ENCODE measurements around the gene GBX2. TPM values are rescaled to one million over a fixed set of nuclear protein-coding genes. Genes with fewer than 3 reads are reported as not detected.

The GBX2 gene
- total and polyA plus RNA-seq, 2 experiments from 2014 or later, result 0.99 to 1.3 TPM

DNA sequence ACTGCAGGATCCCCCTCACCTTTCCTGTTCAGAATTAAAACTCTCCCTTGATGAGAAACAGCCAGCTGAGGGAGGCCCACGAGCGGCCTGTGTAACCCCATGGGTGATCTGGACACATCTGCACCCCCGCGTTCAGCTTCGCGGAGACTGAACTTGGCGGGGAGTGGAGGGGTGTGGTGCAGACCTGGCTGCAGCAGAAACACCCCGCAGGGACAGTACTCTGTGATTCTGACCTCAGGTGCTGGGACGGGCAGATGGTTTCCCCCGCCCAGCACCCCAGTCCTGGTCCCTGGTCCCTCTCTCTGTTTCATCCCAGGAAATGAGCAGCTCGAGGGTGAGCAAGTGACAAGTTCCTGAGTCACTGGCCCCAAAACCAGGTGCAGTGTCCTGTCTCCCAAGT is 41.2 kb downstream of the GBX2 start:
- H3K4me3 ChIP-seq, result no peak overlapping the region
- no peak for DNase-seq (ENCODE audit: low spot score)
- no peaks in the 10 kb centered on the region for H3K36me3 ChIP-seq (ENCODE audit: insufficient read depth)
- peaks cover 3% of the 10 kb centered on the region; the same call in 1 of the 3 replicates for H3K36me3 Mint-ChIP-seq (ENCODE audit: low read depth)
- H2AFZ ChIP-seq, result no peak overlapping the region
- H4K20me1 ChIP-seq (replicated peaks; ENCODE audit: insufficient read depth), result no peaks in the 10 kb centered on the region
- peak; percentile 34 for ATAC-seq
- peaks cover 11% of the 10 kb centered on the region for H3K4me1 ChIP-seq (ENCODE audit: insufficient read depth)
- no peak overlapping the region for H3K4me3 Mint-ChIP-seq
- H3K27me3 ChIP-seq (ENCODE audit: insufficient read depth), result no peaks in the 10 kb centered on the region
- no peaks in the 10 kb centered on the region for H3K9me3 Mint-ChIP-seq
- TF ChIP-seq JUNB (IDR thresholded peaks at IDR 0.05; ENCODE audit: unreplicated experiment) (no peak), EZH2 (IDR thresholded peaks at IDR 0.05; ENCODE audit: low read depth, unreplicated experiment) (no peak), ZNF114 (CRISPR knock-in tag; IDR thresholded peaks at IDR 0.05) (no peak), STAT1 (IDR thresholded peaks at IDR 0.05; ENCODE audit: unreplicated experiment) (no peak), ZNF331 (CRISPR knock-in tag; IDR thresholded peaks at IDR 0.05; ENCODE audit: low read depth) (no peak), POLR2AphosphoS5 (IDR thresholded peaks at IDR 0.05; ENCODE audit: low read depth) (no peak), NANOG (IDR thresholded peaks at IDR 0.05; ENCODE audit: borderline replicate concordance) (no peak), CREB1 (CRISPR knock-in tag; IDR thresholded peaks at IDR 0.05; ENCODE audit: low read depth) (no peak), EZH2phosphoT487 (IDR thresholded peaks at IDR 0.05; ENCODE audit: unreplicated experiment) (no peak)
- TF ChIP-seq, protein P1, sequence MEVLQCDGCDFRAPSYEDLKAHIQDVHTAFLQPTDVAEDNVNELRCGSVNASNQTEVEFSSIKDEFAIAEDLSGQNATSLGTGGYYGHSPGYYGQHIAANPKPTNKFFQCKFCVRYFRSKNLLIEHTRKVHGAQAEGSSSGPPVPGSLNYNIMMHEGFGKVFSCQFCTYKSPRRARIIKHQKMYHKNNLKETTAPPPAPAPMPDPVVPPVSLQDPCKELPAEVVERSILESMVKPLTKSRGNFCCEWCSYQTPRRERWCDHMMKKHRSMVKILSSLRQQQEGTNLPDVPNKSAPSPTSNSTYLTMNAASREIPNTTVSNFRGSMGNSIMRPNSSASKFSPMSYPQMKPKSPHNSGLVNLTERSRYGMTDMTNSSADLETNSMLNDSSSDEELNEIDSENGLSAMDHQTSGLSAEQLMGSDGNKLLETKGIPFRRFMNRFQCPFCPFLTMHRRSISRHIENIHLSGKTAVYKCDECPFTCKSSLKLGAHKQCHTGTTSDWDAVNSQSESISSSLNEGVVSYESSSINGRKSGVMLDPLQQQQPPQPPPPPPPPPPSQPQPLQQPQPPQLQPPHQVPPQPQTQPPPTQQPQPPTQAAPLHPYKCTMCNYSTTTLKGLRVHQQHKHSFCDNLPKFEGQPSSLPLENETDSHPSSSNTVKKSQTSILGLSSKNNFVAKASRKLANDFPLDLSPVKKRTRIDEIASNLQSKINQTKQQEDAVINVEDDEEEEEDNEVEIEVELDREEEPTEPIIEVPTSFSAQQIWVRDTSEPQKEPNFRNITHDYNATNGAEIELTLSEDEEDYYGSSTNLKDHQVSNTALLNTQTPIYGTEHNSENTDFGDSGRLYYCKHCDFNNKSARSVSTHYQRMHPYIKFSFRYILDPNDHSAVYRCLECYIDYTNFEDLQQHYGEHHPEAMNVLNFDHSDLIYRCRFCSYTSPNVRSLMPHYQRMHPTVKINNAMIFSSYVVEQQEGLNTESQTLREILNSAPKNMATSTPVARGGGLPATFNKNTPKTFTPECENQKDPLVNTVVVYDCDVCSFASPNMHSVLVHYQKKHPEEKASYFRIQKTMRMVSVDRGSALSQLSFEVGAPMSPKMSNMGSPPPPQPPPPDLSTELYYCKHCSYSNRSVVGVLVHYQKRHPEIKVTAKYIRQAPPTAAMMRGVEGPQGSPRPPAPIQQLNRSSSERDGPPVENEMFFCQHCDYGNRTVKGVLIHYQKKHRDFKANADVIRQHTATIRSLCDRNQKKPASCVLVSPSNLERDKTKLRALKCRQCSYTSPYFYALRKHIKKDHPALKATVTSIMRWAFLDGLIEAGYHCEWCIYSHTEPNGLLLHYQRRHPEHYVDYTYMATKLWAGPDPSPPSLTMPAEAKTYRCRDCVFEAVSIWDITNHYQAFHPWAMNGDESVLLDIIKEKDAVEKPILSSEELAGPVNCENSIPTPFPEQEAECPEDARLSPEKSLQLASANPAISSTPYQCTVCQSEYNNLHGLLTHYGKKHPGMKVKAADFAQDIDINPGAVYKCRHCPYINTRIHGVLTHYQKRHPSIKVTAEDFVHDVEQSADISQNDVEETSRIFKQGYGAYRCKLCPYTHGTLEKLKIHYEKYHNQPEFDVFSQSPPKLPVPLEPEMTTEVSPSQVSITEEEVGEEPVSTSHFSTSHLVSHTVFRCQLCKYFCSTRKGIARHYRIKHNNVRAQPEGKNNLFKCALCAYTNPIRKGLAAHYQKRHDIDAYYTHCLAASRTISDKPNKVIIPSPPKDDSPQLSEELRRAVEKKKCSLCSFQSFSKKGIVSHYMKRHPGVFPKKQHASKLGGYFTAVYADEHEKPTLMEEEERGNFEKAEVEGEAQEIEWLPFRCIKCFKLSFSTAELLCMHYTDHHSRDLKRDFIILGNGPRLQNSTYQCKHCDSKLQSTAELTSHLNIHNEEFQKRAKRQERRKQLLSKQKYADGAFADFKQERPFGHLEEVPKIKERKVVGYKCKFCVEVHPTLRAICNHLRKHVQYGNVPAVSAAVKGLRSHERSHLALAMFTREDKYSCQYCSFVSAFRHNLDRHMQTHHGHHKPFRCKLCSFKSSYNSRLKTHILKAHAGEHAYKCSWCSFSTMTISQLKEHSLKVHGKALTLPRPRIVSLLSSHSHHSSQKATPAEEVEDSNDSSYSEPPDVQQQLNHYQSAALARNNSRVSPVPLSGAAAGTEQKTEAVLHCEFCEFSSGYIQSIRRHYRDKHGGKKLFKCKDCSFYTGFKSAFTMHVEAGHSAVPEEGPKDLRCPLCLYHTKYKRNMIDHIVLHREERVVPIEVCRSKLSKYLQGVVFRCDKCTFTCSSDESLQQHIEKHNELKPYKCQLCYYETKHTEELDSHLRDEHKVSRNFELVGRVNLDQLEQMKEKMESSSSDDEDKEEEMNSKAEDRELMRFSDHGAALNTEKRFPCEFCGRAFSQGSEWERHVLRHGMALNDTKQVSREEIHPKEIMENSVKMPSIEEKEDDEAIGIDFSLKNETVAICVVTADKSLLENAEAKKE (CRISPR knock-in tag; IDR thresholded peaks at IDR 0.05), result no peak
- TF ChIP-seq, protein P2, sequence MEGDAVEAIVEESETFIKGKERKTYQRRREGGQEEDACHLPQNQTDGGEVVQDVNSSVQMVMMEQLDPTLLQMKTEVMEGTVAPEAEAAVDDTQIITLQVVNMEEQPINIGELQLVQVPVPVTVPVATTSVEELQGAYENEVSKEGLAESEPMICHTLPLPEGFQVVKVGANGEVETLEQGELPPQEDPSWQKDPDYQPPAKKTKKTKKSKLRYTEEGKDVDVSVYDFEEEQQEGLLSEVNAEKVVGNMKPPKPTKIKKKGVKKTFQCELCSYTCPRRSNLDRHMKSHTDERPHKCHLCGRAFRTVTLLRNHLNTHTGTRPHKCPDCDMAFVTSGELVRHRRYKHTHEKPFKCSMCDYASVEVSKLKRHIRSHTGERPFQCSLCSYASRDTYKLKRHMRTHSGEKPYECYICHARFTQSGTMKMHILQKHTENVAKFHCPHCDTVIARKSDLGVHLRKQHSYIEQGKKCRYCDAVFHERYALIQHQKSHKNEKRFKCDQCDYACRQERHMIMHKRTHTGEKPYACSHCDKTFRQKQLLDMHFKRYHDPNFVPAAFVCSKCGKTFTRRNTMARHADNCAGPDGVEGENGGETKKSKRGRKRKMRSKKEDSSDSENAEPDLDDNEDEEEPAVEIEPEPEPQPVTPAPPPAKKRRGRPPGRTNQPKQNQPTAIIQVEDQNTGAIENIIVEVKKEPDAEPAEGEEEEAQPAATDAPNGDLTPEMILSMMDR (conservative IDR thresholded peaks at IDR 0.05; ENCODE audit: low read depth in 2 of 2), result no peak
- TF ChIP-seq, protein P3, sequence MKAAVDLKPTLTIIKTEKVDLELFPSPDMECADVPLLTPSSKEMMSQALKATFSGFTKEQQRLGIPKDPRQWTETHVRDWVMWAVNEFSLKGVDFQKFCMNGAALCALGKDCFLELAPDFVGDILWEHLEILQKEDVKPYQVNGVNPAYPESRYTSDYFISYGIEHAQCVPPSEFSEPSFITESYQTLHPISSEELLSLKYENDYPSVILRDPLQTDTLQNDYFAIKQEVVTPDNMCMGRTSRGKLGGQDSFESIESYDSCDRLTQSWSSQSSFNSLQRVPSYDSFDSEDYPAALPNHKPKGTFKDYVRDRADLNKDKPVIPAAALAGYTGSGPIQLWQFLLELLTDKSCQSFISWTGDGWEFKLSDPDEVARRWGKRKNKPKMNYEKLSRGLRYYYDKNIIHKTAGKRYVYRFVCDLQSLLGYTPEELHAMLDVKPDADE (IDR thresholded peaks at IDR 0.05), result no peak
- TF ChIP-seq, protein P4, sequence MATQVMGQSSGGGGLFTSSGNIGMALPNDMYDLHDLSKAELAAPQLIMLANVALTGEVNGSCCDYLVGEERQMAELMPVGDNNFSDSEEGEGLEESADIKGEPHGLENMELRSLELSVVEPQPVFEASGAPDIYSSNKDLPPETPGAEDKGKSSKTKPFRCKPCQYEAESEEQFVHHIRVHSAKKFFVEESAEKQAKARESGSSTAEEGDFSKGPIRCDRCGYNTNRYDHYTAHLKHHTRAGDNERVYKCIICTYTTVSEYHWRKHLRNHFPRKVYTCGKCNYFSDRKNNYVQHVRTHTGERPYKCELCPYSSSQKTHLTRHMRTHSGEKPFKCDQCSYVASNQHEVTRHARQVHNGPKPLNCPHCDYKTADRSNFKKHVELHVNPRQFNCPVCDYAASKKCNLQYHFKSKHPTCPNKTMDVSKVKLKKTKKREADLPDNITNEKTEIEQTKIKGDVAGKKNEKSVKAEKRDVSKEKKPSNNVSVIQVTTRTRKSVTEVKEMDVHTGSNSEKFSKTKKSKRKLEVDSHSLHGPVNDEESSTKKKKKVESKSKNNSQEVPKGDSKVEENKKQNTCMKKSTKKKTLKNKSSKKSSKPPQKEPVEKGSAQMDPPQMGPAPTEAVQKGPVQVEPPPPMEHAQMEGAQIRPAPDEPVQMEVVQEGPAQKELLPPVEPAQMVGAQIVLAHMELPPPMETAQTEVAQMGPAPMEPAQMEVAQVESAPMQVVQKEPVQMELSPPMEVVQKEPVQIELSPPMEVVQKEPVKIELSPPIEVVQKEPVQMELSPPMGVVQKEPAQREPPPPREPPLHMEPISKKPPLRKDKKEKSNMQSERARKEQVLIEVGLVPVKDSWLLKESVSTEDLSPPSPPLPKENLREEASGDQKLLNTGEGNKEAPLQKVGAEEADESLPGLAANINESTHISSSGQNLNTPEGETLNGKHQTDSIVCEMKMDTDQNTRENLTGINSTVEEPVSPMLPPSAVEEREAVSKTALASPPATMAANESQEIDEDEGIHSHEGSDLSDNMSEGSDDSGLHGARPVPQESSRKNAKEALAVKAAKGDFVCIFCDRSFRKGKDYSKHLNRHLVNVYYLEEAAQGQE (IDR thresholded peaks at IDR 0.05; ENCODE audit: unreplicated experiment), result no peak
- H3K27ac ChIP-seq (ENCODE audit: low read depth), result no peak overlapping the region
- 0 out of 2 replicates have a peak, but pooled peaks cover 4% of the 10 kb centered on the region for H3F3A ChIP-seq (replicated peaks; ENCODE audit: low read depth)
- no peaks in the 10 kb centered on the region for H3K79me2 ChIP-seq (replicated peaks; ENCODE audit: insufficient read depth)
- peaks cover 36% of the 10 kb centered on the region for H3K4me1 Mint-ChIP-seq
- peaks cover 21% of the 10 kb centered on the region for H3K27me3 Mint-ChIP-seq (ENCODE audit: insufficient read depth, low read depth, poor library complexity)
- H3K27ac Mint-ChIP-seq, result no peak overlapping the region
- H3K9me2 ChIP-seq (ENCODE audit: insufficient read depth), result no peaks in the 10 kb centered on the region
- no peak overlapping the region; the same call in 1 of the 2 replicates for H3K4me2 ChIP-seq
